MM.1S (cell line): ENCODE measurements around the gene TXNDC11.

Source experiments
- DNase-seq: peaks from one replicate; pipeline ENCODE4 v3.0.0-alpha.2; 2015
- H2AFZ ChIP-seq: fragments of 300-600 bp; sonication (generic); 2 replicates; pipeline ENCODE4 v1.6.0; 2016; ENCODE audit warnings: antibody characterized with exemption, low read length
- H3F3A ChIP-seq: fragments of 300-600 bp; sonication (generic); 2 replicates; pipeline ENCODE4 v1.6.1; 2016; ENCODE audit warnings: mild to moderate bottlenecking, antibody characterized with exemption, low read length, moderate library complexity, mixed read lengths; ENCODE audit not compliant: insufficient read depth
- H3K27ac ChIP-seq: fragments of 300-600 bp; sonication (generic); 2 replicates; pipeline ENCODE4 v1.5.1; 2016; ENCODE audit warnings: mild to moderate bottlenecking, low read length
- H3K27me3 ChIP-seq: fragments of 300-600 bp; sonication (generic); replicated peaks from 2 replicates; pipeline ENCODE4 v1.6.0; 2016; ENCODE audit warnings: low read length; ENCODE audit not compliant: insufficient read depth
- H3K36me3 ChIP-seq: fragments of 300-600 bp; sonication (generic); replicated peaks from 2 replicates; pipeline ENCODE4 v1.6.1; 2016; ENCODE audit warnings: mild to moderate bottlenecking, low read length, mixed read lengths; ENCODE audit not compliant: insufficient read depth
- H3K4me1 ChIP-seq: fragments of 300-600 bp; sonication (generic); 2 replicates; pipeline ENCODE4 v1.6.1; 2016; ENCODE audit warnings: low read length, mixed read lengths
- H3K4me2 ChIP-seq: fragments of 300-600 bp; sonication (generic); 2 replicates; pipeline ENCODE4 v1.6.0; 2016; ENCODE audit warnings: low read depth, low read length
- H3K4me3 ChIP-seq: fragments of 300-600 bp; sonication (generic); 2 replicates; pipeline ENCODE4 v1.5.1; 2016; ENCODE audit warnings: low read length, mixed read lengths
- H3K79me2 ChIP-seq: fragments of 300-600 bp; sonication (generic); 2 replicates; pipeline ENCODE4 v1.6.1; 2016; ENCODE audit warnings: mixed run types, low read length, mixed read lengths
- H3K9ac ChIP-seq: fragments of 300-600 bp; sonication (generic); 2 replicates; pipeline ENCODE4 v1.6.1; 2016; ENCODE audit warnings: low read length, mixed read lengths
- H3K9me2 ChIP-seq: fragments of 300-600 bp; sonication (generic); replicated peaks from 2 replicates; pipeline ENCODE4 v1.6.1; 2016; ENCODE audit warnings: mild to moderate bottlenecking, low read length, mixed read lengths; ENCODE audit not compliant: insufficient read depth
- H3K9me3 ChIP-seq: fragments of 300-600 bp; sonication (generic); replicated peaks from 2 replicates; pipeline ENCODE4 v1.6.1; 2016; ENCODE audit warnings: mild to moderate bottlenecking, low read length, mixed read lengths; ENCODE audit not compliant: insufficient read depth
- H4K20me1 ChIP-seq: fragments of 300-600 bp; sonication (generic); 2 replicates; pipeline ENCODE4 v1.6.1; 2016; ENCODE audit warnings: mild to moderate bottlenecking, low read length, moderate library complexity, mixed read lengths; ENCODE audit not compliant: insufficient read depth
- CTCF ChIP-seq: fragments of 300-600 bp; sonication (generic); IDR thresholded peaks from 2 replicates; pipeline ENCODE4 v1.5.1; 2016; ENCODE audit warnings: antibody characterized with exemption, low read length, mixed read lengths
- EZH2 ChIP-seq: fragments of 300-600 bp; sonication (generic); optimal IDR thresholded peaks from 2 replicates; pipeline ENCODE3; 2017; ENCODE audit warnings: low read depth, mild to moderate bottlenecking, antibody characterized with exemption, low read length, mixed read lengths
- EZH2phosphoT487 ChIP-seq: fragments of 300-600 bp; sonication (generic); IDR thresholded peaks from 2 replicates; pipeline ENCODE4 v1.6.1; 2018; ENCODE audit warnings: antibody characterized with exemption, low read length

TXNDC11 gene

GRCh38 chr16:11670171-11671131 lies 72.2 kb downstream of the TXNDC11 start:
- Histone ChIP-seq H3K27me3 (no peaks in the 10 kb centered on the region), H3K9ac (no peak overlapping the region), H3K36me3 (no peaks in the 10 kb centered on the region), H3K4me2 (peak overlapping the region; percentile 88), H3K4me1 (peaks cover 46% of the 10 kb centered on the region), H3K9me2 (no peaks in the 10 kb centered on the region), H3K79me2 (peaks cover 65% of the 10 kb centered on the region), H4K20me1 (no peaks in the 10 kb centered on the region), H3K27ac (no peak overlapping the region), H2AFZ (no peak overlapping the region), H3K4me3 (no peak overlapping the region), H3F3A (peaks cover 22% of the 10 kb centered on the region), H3K9me3 (no peaks in the 10 kb centered on the region)
- DNase-seq, result no peak
- TF ChIP-seq CTCF (no peak), EZH2phosphoT487 (no peak), EZH2 (no peak)

- H3K9ac ChIP-seq, result peak overlapping the region; percentile 19; the same call in 1 of the 2 replicates
- no peak overlapping the region for H3K27ac ChIP-seq
- no peak overlapping the region for H2AFZ ChIP-seq
- no peaks in the 10 kb centered on the region for H3K9me2 ChIP-seq
- DNase-seq, result no peak
- peak overlapping the region; percentile 88 for H3K4me2 ChIP-seq
- H4K20me1 ChIP-seq, result no peaks in the 10 kb centered on the region
- no peaks in the 10 kb centered on the region for H3K27me3 ChIP-seq
- peaks cover 60% of the 10 kb centered on the region for H3K79me2 ChIP-seq
- H3F3A ChIP-seq, result peaks cover 14% of the 10 kb centered on the region
- peaks cover 46% of the 10 kb centered on the region for H3K4me1 ChIP-seq
- peak overlapping the region; percentile 76 for H3K4me3 ChIP-seq
- H3K36me3 ChIP-seq, result no peaks in the 10 kb centered on the region
- TF ChIP-seq EZH2phosphoT487 (no peak), CTCF (no peak), EZH2 (no peak)
- no peaks in the 10 kb centered on the region for H3K9me3 ChIP-seq
These were observed 73.1 kb downstream of the TXNDC11 start for GRCh38 chr16:11669380-11670146.

GRCh38 chr16:11668623-11669379 lies 73.9 kb downstream of the TXNDC11 start:
- peak overlapping the region; percentile 76 for H3K4me3 ChIP-seq
- H3K4me1 ChIP-seq, result peaks cover 46% of the 10 kb centered on the region
- no peaks in the 10 kb centered on the region for H3K27me3 ChIP-seq
- no peaks in the 10 kb centered on the region for H3K36me3 ChIP-seq
- peak overlapping the region; percentile 63; the same call in 1 of the 2 replicates for H3K9ac ChIP-seq
- H3K9me3 ChIP-seq, result no peaks in the 10 kb centered on the region
- no peak overlapping the region for H2AFZ ChIP-seq
- H3F3A ChIP-seq, result peaks cover 10% of the 10 kb centered on the region
- DNase-seq, result no peak
- no peak for TF ChIP-seq EZH2phosphoT487
- no peak for TF ChIP-seq EZH2
- no peak for TF ChIP-seq CTCF
- H3K79me2 ChIP-seq, result peaks cover 53% of the 10 kb centered on the region
- H3K27ac ChIP-seq, result no peak overlapping the region
- no peaks in the 10 kb centered on the region for H4K20me1 ChIP-seq
- H3K9me2 ChIP-seq, result no peaks in the 10 kb centered on the region
- peak overlapping the region; percentile 88 for H3K4me2 ChIP-seq
